Upper lobe of left lung (tissue), 6 donors: ENCODE results near the gene DDX24. TPM values are rescaled to one million over a fixed set of nuclear protein-coding genes. Genes with fewer than 3 reads are reported as not detected.

Experiments
- ATAC-seq, 2 donors: fragments of 200-7000 bp; cut with Tn5 transposase; one replicate each; pipeline ENCODE4 v1.9.1; 2022; ENCODE audit warnings: mild to moderate bottlenecking in 2 of 2, moderate library complexity in 2 of 2; ENCODE audit not compliant: low FRiP score in 2 of 2
- DNase-seq, 2 donors: peaks; one replicate each; pipeline ENCODE4 v3.0.0-alpha.2; 2019 to 2020
- H3K27ac ChIP-seq, 4 donors: fragments of 200-600 bp; sonication (generic); one replicate each; pipeline ENCODE4 v1.5.1; 2016 to 2019
- H3K27me3 ChIP-seq, 4 donors: fragments of 200-600 bp; sonication (generic); one replicate each; pipeline ENCODE4 v1.5.1; 2017 to 2019
- H3K36me3 ChIP-seq, 4 donors: fragments of 200-600 bp; sonication (generic); one replicate each; pipeline ENCODE4 v1.5.1; 2016 to 2019
- H3K4me1 ChIP-seq, 4 donors: fragments of 200-600 bp; sonication (generic); one replicate each; pipeline ENCODE4 v1.5.1; 2018 to 2019
- H3K4me3 ChIP-seq, 4 donors: fragments of 200-600 bp; sonication (generic); one replicate each; pipeline ENCODE4 v1.5.1; 2017 to 2019; ENCODE audit warnings: mild to moderate bottlenecking in 2 of 4, moderate library complexity in 1 of 4
- H3K9me3 ChIP-seq, 4 donors: fragments of 200-600 bp; sonication (generic); one replicate each; pipeline ENCODE4 v1.5.1; 2018 to 2019
- CTCF ChIP-seq, 6 experiments: fragments of 450-650 bp in 4 of 6; fragments of 200-600 bp in 2 of 6; sonication (generic) in 2 of 6; IDR thresholded peaks; one replicate each; pipeline ENCODE4 v1.5.1; 2016 to 2019; ENCODE audit warnings: antibody characterized with exemption in 6 of 6
- EP300 ChIP-seq, 4 donors: sonication (generic); formaldehyde crosslinking; IDR thresholded peaks; one replicate each; pipeline ENCODE4 v1.5.1; 2017; ENCODE audit warnings: antibody characterized with exemption in 4 of 4, control low read depth in 2 of 4
- POLR2A ChIP-seq, 4 donors: fragments of 450-650 bp; IDR thresholded peaks; one replicate each; pipeline ENCODE4 v1.5.1; 2016 to 2017; ENCODE audit warnings: antibody characterized with exemption in 4 of 4, mild to moderate bottlenecking in 2 of 4
- POLR2AphosphoS5 ChIP-seq, 2 donors: sonication (generic); formaldehyde crosslinking; IDR thresholded peaks; one replicate each; pipeline ENCODE4 v1.5.1; 2017; ENCODE audit warnings: antibody characterized with exemption in 2 of 2
- WGBS, 2 donors: methylation state at CpG; one replicate each; pipeline ENCODE4 v1.1.5; 2017 to 2018; 5-methylcytosine and 5-hydroxymethylcytosine counted together
- total RNA-seq, 6 donors: library from RNA; depleted of rRNA in 4 of 6; stranded (reverse); fragments of >200 nt in 4 of 6; gene quantifications; one replicate each; pipeline versions ENCODE4 v1.1.0 to v1.2.1, GENCODE V29; 2016 to 2021
- donor health status: DM: no; HTN: no; CAD: no; lungs with moderate emphysema.
- donor health status: DM: no; HTN: yes; CAD: no; lungs with severe emphysema.

DDX24 gene
- total RNA-seq, 6 donors from 2014 or later = 124 to 189 (median 154) TPM

DNA sequence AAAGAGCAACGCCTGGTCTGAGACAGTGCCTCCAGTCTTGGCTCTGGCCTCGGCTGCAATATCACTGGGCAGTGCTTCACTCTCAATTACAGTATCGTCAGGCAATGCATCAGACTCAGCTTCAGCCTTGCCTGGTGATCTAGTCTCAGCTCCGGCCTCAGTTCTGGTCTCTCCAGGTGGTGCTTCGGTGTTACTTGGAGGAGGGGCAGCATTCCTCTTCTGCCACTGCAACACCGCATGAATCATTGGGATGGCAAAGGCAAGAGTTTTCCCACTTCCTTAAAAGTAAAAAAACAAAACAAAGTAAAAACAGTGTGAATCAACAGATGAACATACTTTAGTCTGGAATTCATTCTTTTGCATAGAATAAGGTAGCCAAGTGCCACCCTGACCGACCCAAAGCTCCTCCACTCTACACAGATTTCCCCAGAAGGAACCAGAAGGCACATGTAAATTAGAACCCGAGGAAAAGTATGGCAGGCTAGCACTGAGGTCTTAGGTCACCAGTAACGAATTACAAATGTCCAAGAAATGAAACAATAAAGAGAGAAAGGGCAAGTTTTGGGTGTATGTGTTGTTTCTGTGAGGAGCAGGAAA is 18.6 kb downstream of the DDX24 start:
- H3K36me3 ChIP-seq = peaks cover 25 to 60% (median 44%) of the 10 kb centered on the region in 4 donors
- no peaks in the 10 kb centered on the region for H3K27me3 ChIP-seq
- H3K27ac ChIP-seq = no peak overlapping the region
- no peak for ATAC-seq
- peaks cover 19 to 36% (median 28%) of the 10 kb centered on the region in 4 donors for H3K4me1 ChIP-seq
- DNase-seq = no peak
- H3K4me3 ChIP-seq = no peak overlapping the region
- 75 to 81% methylated on average over 7 to 9 of the region's 9 CpGs for WGBS, 2 donors
- no peaks in the 10 kb centered on the region for H3K9me3 ChIP-seq
- TF ChIP-seq EP300 (IDR thresholded peaks at IDR 0.05) = no peak
- no peak for TF ChIP-seq POLR2A (IDR thresholded peaks at IDR 0.05)

DNA sequence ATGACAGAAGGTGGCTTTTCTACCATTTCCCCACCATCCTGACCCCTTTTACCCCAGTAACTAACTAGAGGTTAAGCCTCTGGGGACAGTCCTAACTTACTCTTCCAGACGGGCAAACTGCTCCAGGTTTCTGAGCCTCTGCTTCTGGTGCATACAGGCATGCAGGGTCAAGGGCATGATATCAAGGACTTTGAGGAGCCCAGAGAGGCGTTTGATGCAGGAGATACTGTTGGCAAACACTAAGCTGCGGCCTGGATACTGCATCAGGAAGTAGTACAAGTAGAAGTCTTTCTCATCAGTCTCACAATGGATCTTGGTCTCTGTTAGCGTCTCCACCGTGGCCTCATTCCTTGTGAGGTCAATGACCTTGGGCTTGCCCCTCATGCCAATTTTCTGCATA is 21.0 kb downstream of the DDX24 start:
- WGBS, 2 donors = 72 to 81% methylated on average over 5 of the region's 5 CpGs
- no peak overlapping the region for H3K4me3 ChIP-seq
- H3K27ac ChIP-seq = no peak overlapping the region
- H3K9me3 ChIP-seq = no peaks in the 10 kb centered on the region
- H3K27me3 ChIP-seq = no peaks in the 10 kb centered on the region
- DNase-seq = no peak
- TF ChIP-seq POLR2A (IDR thresholded peaks at IDR 0.05) (no peak), POLR2AphosphoS5 (IDR thresholded peaks at IDR 0.05) (no peak), EP300 (IDR thresholded peaks at IDR 0.05) (no peak)
- H3K36me3 ChIP-seq = peaks cover 40 to 84% (median 67%) of the 10 kb centered on the region in 4 donors
- H3K4me1 ChIP-seq = peaks cover 5 to 17% (median 8%) of the 10 kb centered on the region in 4 donors
- no peak for ATAC-seq

DNA sequence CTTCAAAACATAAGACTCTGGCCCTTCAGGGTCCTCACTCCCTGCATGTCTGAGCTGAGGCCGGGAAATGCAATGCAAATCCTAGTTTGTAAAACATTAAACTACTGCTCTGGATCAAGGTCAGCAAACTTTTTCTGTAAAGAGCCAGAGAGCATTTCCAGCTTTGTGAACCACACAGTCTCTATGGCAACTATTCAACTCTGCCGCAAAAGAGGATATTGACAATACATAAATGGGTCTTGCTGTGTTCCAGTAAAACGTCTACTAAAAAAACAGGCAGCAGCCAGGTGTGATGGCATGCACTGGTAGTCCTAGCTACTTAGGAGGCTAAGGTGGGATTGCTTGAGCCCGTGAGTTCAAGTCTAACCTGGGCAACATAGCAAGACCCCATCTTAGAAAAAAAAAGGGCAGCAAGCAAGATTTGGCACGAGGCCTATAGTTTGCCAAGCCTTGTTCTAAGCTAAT is 22.3 kb downstream of the DDX24 start:
- H3K9me3 ChIP-seq = no peaks in the 10 kb centered on the region
- H3K4me3 ChIP-seq = no peak overlapping the region
- WGBS, 2 donors = 76 to 78% methylated on average over 5 of the region's 5 CpGs
- TF ChIP-seq POLR2AphosphoS5 (IDR thresholded peaks at IDR 0.05) = no peak
- no peak for TF ChIP-seq CTCF (IDR thresholded peaks at IDR 0.05)
- TF ChIP-seq EP300 (IDR thresholded peaks at IDR 0.05) = no peak
- no peak for TF ChIP-seq POLR2A (IDR thresholded peaks at IDR 0.05)
- DNase-seq (no peak), ATAC-seq (no peak)
- H3K27me3 ChIP-seq = no peaks in the 10 kb centered on the region
- H3K36me3 ChIP-seq = peaks cover 45 to 94% (median 80%) of the 10 kb centered on the region in 4 donors
- H3K27ac ChIP-seq = no peak overlapping the region
- peaks cover 5 to 14% (median 8%) of the 10 kb centered on the region in 4 donors for H3K4me1 ChIP-seq

- Histone ChIP-seq H3K36me3 (peaks cover 45 to 97% (median 82%) of the 10 kb centered on the region in 4 donors), H3K4me3 (no peak overlapping the region), H3K27ac (no peak overlapping the region), H3K27me3 (no peaks in the 10 kb centered on the region), H3K9me3 (no peaks in the 10 kb centered on the region), H3K4me1 (peaks cover 5 to 14% (median 8%) of the 10 kb centered on the region in 4 donors)
- WGBS, 2 donors = 78 to 84% methylated on average over 1 of the region's 1 CpG
- DNase-seq (no peak), ATAC-seq (no peak)
- no peak for TF ChIP-seq CTCF (IDR thresholded peaks at IDR 0.05)
- no peak for TF ChIP-seq POLR2AphosphoS5 (IDR thresholded peaks at IDR 0.05)
- no peak for TF ChIP-seq EP300 (IDR thresholded peaks at IDR 0.05)
- no peak for TF ChIP-seq POLR2A (IDR thresholded peaks at IDR 0.05)
Measured at GRCh38 chr14:94058128-94058673, 22.8 kb downstream of the DDX24 start.

DNA sequence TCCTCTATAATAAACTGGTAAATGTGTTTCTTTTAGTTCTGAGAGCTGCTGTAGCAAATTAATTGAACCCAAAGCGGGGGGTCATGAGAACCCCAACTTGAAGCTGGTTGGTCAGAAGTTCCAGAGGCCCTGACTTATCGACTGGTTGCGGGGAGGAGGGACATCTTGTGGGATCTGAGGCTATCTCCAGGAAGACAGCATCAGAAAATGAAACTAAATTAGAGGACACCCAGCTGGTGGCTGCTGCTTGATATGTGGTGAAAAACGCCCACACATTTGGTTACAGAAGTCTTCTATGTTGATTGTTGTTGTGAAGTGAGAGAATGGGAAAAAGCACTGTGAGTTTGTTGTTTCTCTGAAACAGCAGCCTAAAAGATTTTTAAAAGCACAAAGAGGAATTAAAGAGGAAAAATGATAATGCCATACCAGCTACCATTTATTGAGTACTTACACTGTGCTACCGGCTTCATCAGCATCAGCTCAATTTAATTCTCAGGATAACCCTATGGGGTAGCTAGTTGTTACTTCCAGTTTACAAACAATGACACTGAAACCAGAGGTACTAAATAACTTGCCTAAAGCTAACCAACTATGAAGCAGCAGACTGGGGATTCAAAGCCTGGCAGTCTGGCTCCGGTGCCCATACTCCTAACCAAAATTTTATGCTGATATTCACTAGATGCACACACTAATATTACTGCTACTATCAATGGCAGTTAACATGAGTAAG is 24.3 kb downstream of the DDX24 start:
- TF ChIP-seq EP300 (IDR thresholded peaks at IDR 0.05) (no peak), POLR2AphosphoS5 (IDR thresholded peaks at IDR 0.05) (no peak), POLR2A (IDR thresholded peaks at IDR 0.05) (no peak), CTCF (IDR thresholded peaks at IDR 0.05) (no peak)
- Histone ChIP-seq H3K9me3 (no peaks in the 10 kb centered on the region), H3K27me3 (no peaks in the 10 kb centered on the region), H3K4me1 (peaks cover 0 to 14% (median 2%) of the 10 kb centered on the region in 4 donors), H3K27ac (no peak overlapping the region), H3K36me3 (peaks cover 43 to 99% (median 91%) of the 10 kb centered on the region in 4 donors), H3K4me3 (no peak overlapping the region)
- ATAC-seq = no peak
- DNase-seq = no peak
- WGBS, 2 donors = 84 to 85% methylated on average over 6 of the region's 6 CpGs
